G401.6 (cell line): ENCODE measurements around the gene CCL5.
"Not testable (repeated sequence)": the region's sequence is repeated elsewhere in the genome, so short reads cannot be mapped to it uniquely, and the experiment has no call there.

ENCODE experiments used
- FAIRE-seq: peaks from 2 replicates; lab custom pipeline; 2012; peaks lifted over from hg19 to GRCh38; lab: Jason Lieb, UNC

Gene CCL5

GRCh38 chr17:35898283-35899070 is 18.3 kb upstream of the CCL5 start:
- FAIRE-seq = no peak

GRCh38 chr17:35897772-35898171 is 17.6 kb upstream of the CCL5 start:
- FAIRE-seq = not testable (repeated sequence)

GRCh38 chr17:35895636-35896587 is 15.8 kb upstream of the CCL5 start:
- FAIRE-seq = no peak

GRCh38 chr17:35894206-35894605 is 14.0 kb upstream of the CCL5 start:
- FAIRE-seq = no peak

- FAIRE-seq = no peak
Observed at GRCh38 chr17:35893751-35894150, 13.6 kb upstream of the CCL5 start.

- no peak for FAIRE-seq
Observed at GRCh38 chr17:35892091-35893035, 12.2 kb upstream of the CCL5 start.

- no peak for FAIRE-seq
Observed at GRCh38 chr17:35891269-35891668, 11.1 kb upstream of the CCL5 start.

GRCh38 chr17:35890774-35891155 is 10.6 kb upstream of the CCL5 start:
- FAIRE-seq = no peak

- FAIRE-seq = no peak
Observed at GRCh38 chr17:35889818-35890773, 9.9 kb upstream of the CCL5 start.

- no peak for FAIRE-seq
Observed at GRCh38 chr17:35889241-35889640, 9.1 kb upstream of the CCL5 start.

GRCh38 chr17:35878361-35878760 is 1.8 kb downstream of the CCL5 start:
- FAIRE-seq = no peak

GRCh38 chr17:35877345-35878029 is 2.7 kb downstream of the CCL5 start:
- no peak for FAIRE-seq

GRCh38 chr17:35876534-35876933 is 3.6 kb downstream of the CCL5 start:
- no peak for FAIRE-seq

- no peak for FAIRE-seq
Observed at GRCh38 chr17:35875800-35876139, 4.4 kb downstream of the CCL5 start.

GRCh38 chr17:35875072-35875799 is 4.9 kb downstream of the CCL5 start:
- FAIRE-seq = no peak

GRCh38 chr17:35872196-35872980 is 7.8 kb downstream of the CCL5 start:
- FAIRE-seq = no peak

GRCh38 chr17:35870906-35871819 is 9.0 kb downstream of the CCL5 start:
- FAIRE-seq = no peak

- FAIRE-seq = no peak
Observed at GRCh38 chr17:35868737-35869136, 11.4 kb downstream of the CCL5 start, which contains the start of gene HEATR9. HEATR9 (minus strand) TSS chr17:35868891; CDS start chr17:35868742, 149 bp downstream.
